Femur (tissue), 1 donor: ENCODE results near the gene ALG6.

Source experiments
- DNase-seq: peaks from one replicate; pipeline ENCODE4 v3.0.0-alpha.2; 2017

The ALG6 gene

GRCh38 chr1:63367215-63368103 lies at the start of gene ALG6:
TSS of gene ALG6 (plus strand) at chr1:63367627. CDS start at chr1:63370978, 3,351 bp downstream.
- peak; percentile 97 for DNase-seq

- no peak for DNase-seq
Measured at GRCh38 chr1:63317817-63318152, 49.6 kb upstream of the ALG6 start.

- DNase-seq = no peak
Measured at GRCh38 chr1:63318201-63318979, 49.0 kb upstream of the ALG6 start.

GRCh38 chr1:63319046-63320021 lies 48.1 kb upstream of the ALG6 start:
- DNase-seq = peak; percentile 34

- peak; percentile 22 for DNase-seq
Measured at GRCh38 chr1:63320022-63320721, 47.3 kb upstream of the ALG6 start.

- no peak for DNase-seq
Measured at GRCh38 chr1:63321066-63321784, 46.2 kb upstream of the ALG6 start.

- no peak for DNase-seq
Measured at GRCh38 chr1:63321785-63322113, 45.7 kb upstream of the ALG6 start.

GRCh38 chr1:63322114-63322943 lies 45.1 kb upstream of the ALG6 start, which contains the start of gene FOXD3:
TSS of gene FOXD3 (plus strand) at chr1:63322567. CDS start at chr1:63323059, 492 bp downstream.
- peak; percentile 75 for DNase-seq

- DNase-seq = peak; percentile 40
Measured at GRCh38 chr1:63322944-63323864, 44.2 kb upstream of the ALG6 start.

- DNase-seq = no peak
Measured at GRCh38 chr1:63323865-63324778, 43.3 kb upstream of the ALG6 start.

- no peak for DNase-seq
Measured at GRCh38 chr1:63324779-63325119, 42.7 kb upstream of the ALG6 start.

- no peak for DNase-seq
Measured at GRCh38 chr1:63325279-63325985, 42.0 kb upstream of the ALG6 start.

GRCh38 chr1:63326106-63326472 lies 41.3 kb upstream of the ALG6 start:
- peak; percentile 25 for DNase-seq

- peak; percentile 51 for DNase-seq
Measured at GRCh38 chr1:63326473-63327380, 40.7 kb upstream of the ALG6 start.

- peak; percentile 85 for DNase-seq
Measured at GRCh38 chr1:63327417-63328054, 39.9 kb upstream of the ALG6 start.

- DNase-seq = no peak
Measured at GRCh38 chr1:63328122-63328521, 39.3 kb upstream of the ALG6 start.
